Muscle layer of colon (tissue), 2 donors: ENCODE measurements around the gene FAM118B.

Experiments
- H3K27ac ChIP-seq: one replicate; pipeline ENCODE4 v1.7.0; 2013; ENCODE audit warnings: low read depth, mild to moderate bottlenecking, low read length, moderate library complexity
- H3K27me3 ChIP-seq, 2 donors: one replicate each; pipeline ENCODE4 v1.7.0; 2013; ENCODE audit warnings: low read length in 2 of 2, mild to moderate bottlenecking in 2 of 2; ENCODE audit not compliant: insufficient read depth in 2 of 2, control insufficient read depth in 1 of 2
- H3K36me3 ChIP-seq: one replicate; pipeline ENCODE4 v1.7.0; 2013; ENCODE audit warnings: mild to moderate bottlenecking, low read length; ENCODE audit not compliant: insufficient read depth
- H3K4me1 ChIP-seq: one replicate; pipeline ENCODE4 v1.7.0; 2013; ENCODE audit warnings: mild to moderate bottlenecking, low read length; ENCODE audit not compliant: insufficient read depth
- H3K4me3 ChIP-seq, 2 donors: one replicate each; pipeline ENCODE4 v1.7.0; 2013; ENCODE audit warnings: low read length in 2 of 2, low read depth in 1 of 2, mild to moderate bottlenecking in 1 of 2, moderate library complexity in 1 of 2
- H3K9ac ChIP-seq: one replicate; pipeline ENCODE4 v1.7.0; 2013; ENCODE audit warnings: low read length
- H3K9me3 ChIP-seq: one replicate; pipeline ENCODE4 v1.7.0; 2013; ENCODE audit warnings: mild to moderate bottlenecking, low read length
- donor health status: abdominal sarcoma.
- donor health status: Adenocarcinoma of cecum.

FAM118B gene

DNA sequence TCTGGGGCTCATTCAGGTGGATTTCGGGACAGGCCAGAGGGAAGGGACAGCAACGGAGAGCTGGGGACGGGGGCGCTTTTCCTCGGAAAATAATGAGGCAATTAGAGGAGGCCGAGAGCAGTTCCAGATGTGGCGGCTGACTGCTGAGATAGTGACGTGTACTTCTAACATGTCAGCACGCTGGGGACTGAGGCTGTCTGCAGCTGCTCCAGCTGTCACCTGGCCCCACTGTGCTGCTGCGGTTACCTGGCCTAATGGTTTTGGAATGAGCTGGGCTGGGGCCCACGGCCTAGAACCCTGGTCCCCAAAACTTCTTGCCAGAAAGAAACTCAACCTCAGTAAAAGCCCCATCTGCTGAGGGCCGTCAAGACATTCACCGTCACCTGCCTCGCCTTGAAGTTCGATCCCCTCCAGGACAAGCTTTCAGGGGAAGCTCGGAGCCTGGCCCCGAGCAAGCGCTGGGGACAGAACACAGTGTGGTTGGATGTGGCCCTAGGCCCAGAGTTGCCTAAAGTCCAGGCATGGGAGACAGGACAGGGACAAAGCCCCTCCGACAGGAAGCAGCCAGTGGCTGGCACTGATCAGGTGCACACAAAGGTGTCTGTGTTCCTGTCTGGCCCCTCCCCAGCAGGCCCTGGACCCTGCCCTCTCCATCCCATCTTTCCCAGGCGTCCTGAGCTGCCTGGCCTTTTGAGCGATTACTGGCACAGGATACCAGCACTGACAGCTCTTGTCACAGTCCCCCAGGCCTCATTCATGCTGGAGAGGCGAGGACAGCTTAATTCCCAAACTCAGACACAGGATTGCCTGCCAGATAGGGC lies 22.3 kb upstream of the FAM118B start:
- H3K27ac ChIP-seq: no peak overlapping the region
- H3K27me3 ChIP-seq: no peaks in the 10 kb centered on the region
- peaks cover 26% of the 10 kb centered on the region for H3K4me1 ChIP-seq
- H3K9me3 ChIP-seq: no peaks in the 10 kb centered on the region
- no peak overlapping the region for H3K4me3 ChIP-seq
- H3K9ac ChIP-seq: no peak overlapping the region
- peaks cover 13% of the 10 kb centered on the region for H3K36me3 ChIP-seq

DNA sequence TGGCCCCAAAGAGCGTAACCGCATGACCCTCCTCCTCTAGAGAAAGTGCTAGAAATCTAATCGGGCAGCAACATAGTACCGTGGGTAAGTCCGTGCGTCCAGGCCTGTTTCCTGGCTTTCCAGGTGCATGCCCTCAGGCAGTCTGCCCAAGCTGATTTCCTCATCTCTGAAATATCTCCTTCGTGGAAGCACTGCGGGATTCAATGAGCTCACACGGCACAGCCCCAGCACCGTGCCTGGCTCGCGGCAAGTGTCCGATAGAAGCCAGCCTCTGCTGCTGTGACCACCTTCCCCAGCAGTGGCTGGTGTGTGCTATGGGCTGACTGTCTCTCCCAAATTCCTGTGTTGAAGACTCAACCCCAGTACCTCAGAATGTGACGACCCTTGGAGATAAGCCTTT lies 20.8 kb upstream of the FAM118B start:
- Histone ChIP-seq H3K9me3 (no peaks in the 10 kb centered on the region), H3K9ac (no peak overlapping the region), H3K27me3 (no peaks in the 10 kb centered on the region), H3K4me1 (peaks cover 25% of the 10 kb centered on the region), H3K4me3 (no peak overlapping the region), H3K27ac (no peak overlapping the region), H3K36me3 (peaks cover 13% of the 10 kb centered on the region)

GRCh38 chr11:126191379-126192073 lies 20.1 kb upstream of the FAM118B start:
- no peak overlapping the region for H3K27ac ChIP-seq
- no peak overlapping the region for H3K9ac ChIP-seq
- H3K4me3 ChIP-seq: no peak overlapping the region
- H3K9me3 ChIP-seq: no peaks in the 10 kb centered on the region
- peaks cover 13% of the 10 kb centered on the region for H3K36me3 ChIP-seq
- H3K4me1 ChIP-seq: peaks cover 18% of the 10 kb centered on the region
- H3K27me3 ChIP-seq: no peaks in the 10 kb centered on the region

DNA sequence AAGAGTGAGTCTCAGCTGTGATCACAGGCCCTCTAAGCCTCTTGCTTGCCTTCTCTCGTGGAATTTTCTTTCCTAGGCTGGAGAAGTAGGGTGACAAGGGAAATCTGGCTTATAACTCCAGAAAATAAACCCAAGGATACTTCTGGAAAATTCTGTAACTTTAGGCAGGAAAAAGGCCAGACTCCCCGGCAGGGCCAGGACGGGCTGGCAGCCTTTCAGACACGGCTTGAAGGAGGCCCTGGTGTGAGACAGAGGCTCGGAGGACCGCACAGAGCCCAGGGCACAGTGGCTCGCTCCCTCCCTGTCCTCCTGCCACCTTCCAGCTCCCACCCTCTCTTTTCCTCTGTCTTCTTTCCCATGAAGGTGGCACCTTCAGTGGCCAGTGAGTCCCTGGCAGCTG lies 19.2 kb upstream of the FAM118B start:
- Histone ChIP-seq H3K4me3 (no peak overlapping the region), H3K36me3 (peaks cover 21% of the 10 kb centered on the region), H3K27me3 (no peaks in the 10 kb centered on the region), H3K9me3 (no peaks in the 10 kb centered on the region), H3K9ac (no peak overlapping the region), H3K27ac (no peak overlapping the region), H3K4me1 (peaks cover 11% of the 10 kb centered on the region)

- Histone ChIP-seq H3K27me3 (no peaks in the 10 kb centered on the region), H3K27ac (no peak overlapping the region), H3K36me3 (peaks cover 28% of the 10 kb centered on the region), H3K9me3 (no peaks in the 10 kb centered on the region), H3K9ac (no peak overlapping the region), H3K4me1 (peaks cover 11% of the 10 kb centered on the region), H3K4me3 (no peak overlapping the region)
Observed at GRCh38 chr11:126193038-126193478, 18.5 kb upstream of the FAM118B start.

DNA sequence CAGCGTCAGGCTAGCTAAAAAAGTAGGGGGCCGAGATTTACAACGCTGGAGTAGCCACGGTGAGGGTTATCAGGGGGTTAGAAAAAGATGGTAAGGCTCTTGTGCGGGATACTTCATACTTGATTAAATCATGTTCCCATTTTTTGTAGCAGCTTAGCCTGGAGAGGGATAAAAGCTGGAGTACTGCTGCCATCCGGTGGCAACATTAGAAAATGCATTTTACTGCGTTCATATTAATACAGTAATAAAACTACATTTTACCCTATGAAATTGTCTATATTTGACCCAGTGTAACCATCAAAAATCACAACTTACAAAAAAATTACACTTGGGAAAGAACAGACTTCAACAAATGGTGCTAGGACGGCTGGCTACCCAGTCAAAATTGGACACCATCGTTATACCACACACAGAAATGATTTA lies 17.4 kb upstream of the FAM118B start:
- peaks cover 28% of the 10 kb centered on the region for H3K36me3 ChIP-seq

GRCh38 chr11:126195119-126195518 lies 16.5 kb upstream of the FAM118B start:
- Histone ChIP-seq H3K9ac (no peak overlapping the region), H3K4me1 (peaks cover 11% of the 10 kb centered on the region), H3K27me3 (no peaks in the 10 kb centered on the region), H3K27ac (no peak overlapping the region), H3K4me3 (no peak overlapping the region), H3K36me3 (peaks cover 33% of the 10 kb centered on the region), H3K9me3 (no peaks in the 10 kb centered on the region)

More for the DNA sequence above, 17.4 kb upstream of the FAM118B start:
- H3K27me3 ChIP-seq: no peaks in the 10 kb centered on the region
- H3K9me3 ChIP-seq: no peaks in the 10 kb centered on the region
- H3K4me1 ChIP-seq: peaks cover 11% of the 10 kb centered on the region
- no peak overlapping the region for H3K9ac ChIP-seq
- no peak overlapping the region for H3K4me3 ChIP-seq
- no peak overlapping the region for H3K27ac ChIP-seq

- Histone ChIP-seq H3K27ac (no peak overlapping the region), H3K9ac (no peak overlapping the region), H3K9me3 (no peaks in the 10 kb centered on the region), H3K27me3 (no peaks in the 10 kb centered on the region), H3K4me3 (no peak overlapping the region), H3K4me1 (peaks cover 11% of the 10 kb centered on the region), H3K36me3 (peaks cover 44% of the 10 kb centered on the region)
Observed at GRCh38 chr11:126197277-126197939, 14.2 kb upstream of the FAM118B start.

DNA sequence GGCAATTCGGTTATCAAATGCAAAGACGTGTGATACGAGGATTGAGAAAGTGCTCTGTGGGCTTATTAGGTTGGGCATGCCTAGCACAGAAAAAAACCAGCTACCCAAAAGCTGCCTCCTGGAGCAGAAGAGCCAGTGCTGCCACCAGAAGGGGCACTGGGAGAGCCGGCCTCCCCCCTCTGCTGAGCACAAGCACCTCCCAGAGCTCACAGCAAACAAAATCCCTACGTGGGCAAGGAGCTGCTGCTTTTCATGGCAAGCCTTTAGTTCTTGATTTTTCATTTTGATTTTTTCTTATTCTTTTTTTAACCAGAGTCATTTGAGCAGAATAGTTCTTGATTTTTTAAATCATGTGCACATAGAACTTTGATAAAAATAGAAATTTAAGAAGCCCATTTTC lies 12.9 kb upstream of the FAM118B start:
- Histone ChIP-seq H3K27ac (no peak overlapping the region), H3K4me3 (no peak overlapping the region), H3K4me1 (peaks cover 6% of the 10 kb centered on the region), H3K9me3 (no peaks in the 10 kb centered on the region), H3K27me3 (no peaks in the 10 kb centered on the region), H3K9ac (no peak overlapping the region), H3K36me3 (peaks cover 57% of the 10 kb centered on the region)

DNA sequence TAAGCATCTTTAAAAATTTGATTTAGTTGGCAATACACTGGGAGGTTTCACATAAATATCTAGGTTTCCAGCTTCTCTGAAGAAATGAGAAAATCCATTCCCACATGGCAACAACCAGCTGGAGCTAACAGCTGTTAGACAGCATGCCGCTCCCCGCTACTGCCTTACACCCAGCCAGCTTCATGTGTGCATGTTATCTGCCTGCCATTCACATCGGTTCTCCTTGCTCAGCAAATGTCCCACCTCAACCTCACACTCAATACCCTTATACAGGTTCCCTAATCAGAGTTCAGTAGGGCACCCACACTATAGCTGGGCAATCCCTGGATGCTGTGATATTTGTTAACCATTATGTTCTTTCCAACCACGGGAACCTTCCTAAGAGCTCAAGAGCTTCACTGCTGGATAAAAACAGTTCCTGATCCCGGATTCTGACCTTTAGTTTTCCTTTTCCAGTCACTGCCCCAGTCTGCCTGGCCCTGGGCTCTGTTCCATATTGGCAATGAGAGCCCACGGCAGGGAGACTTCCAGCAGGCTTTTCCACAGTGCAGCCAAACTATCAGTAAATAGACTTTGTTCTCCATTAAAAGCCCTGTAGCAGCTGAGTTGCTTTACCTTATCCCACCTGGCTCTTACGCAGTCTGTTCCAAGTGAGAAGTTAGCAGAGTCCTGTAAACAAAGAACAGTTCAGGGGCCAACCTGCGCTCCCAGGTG lies 8.8 kb upstream of the FAM118B start:
- H3K27me3 ChIP-seq: no peaks in the 10 kb centered on the region
- peaks cover 66% of the 10 kb centered on the region for H3K36me3 ChIP-seq
- H3K4me3 ChIP-seq: no peak overlapping the region
- no peaks in the 10 kb centered on the region for H3K9me3 ChIP-seq
- no peaks in the 10 kb centered on the region for H3K4me1 ChIP-seq
- H3K27ac ChIP-seq: no peak overlapping the region
- H3K9ac ChIP-seq: no peak overlapping the region

GRCh38 chr11:126205359-126205758 lies 6.2 kb upstream of the FAM118B start:
- H3K9me3 ChIP-seq: no peaks in the 10 kb centered on the region
- no peak overlapping the region for H3K9ac ChIP-seq
- H3K27me3 ChIP-seq: no peaks in the 10 kb centered on the region
- H3K27ac ChIP-seq: no peak overlapping the region
- peaks cover 50% of the 10 kb centered on the region for H3K36me3 ChIP-seq
- no peak overlapping the region for H3K4me3 ChIP-seq
- H3K4me1 ChIP-seq: no peaks in the 10 kb centered on the region
